ENCODE data around the gene HILPDA. TPM values are rescaled to one million over a fixed set of nuclear protein-coding genes. Genes with fewer than 3 reads are reported as not detected.
"Not testable (repeated sequence)": the region's sequence is repeated elsewhere in the genome, so short reads cannot be mapped to it uniquely, and the experiment has no call there.

HILPDA gene
- total RNA-seq, 1 donor from 2014 or later: 8.9 TPM

DNA sequence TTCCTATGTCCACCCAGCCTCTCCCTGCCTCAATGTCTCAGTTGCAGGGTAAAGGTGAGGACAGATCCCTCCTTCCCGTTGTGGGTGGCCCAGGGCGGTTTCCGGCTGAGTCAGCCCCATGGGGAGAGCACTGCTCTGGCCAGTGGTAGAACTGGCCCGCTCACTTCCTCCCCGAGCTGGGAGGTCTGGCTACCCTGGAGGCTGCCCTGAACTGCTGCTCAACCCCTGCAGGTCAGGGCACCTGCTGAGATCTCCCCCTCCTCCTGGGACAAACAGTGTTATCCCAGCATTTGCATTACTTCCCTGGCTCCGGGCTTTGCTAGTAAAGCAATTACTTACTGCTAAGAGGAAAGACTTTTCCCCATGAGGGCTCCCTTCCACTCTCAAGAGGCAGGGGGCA is 24.5 kb upstream of the HILPDA start:
- DNase-seq (ENCODE audit: low read depth in 2 of 2): peak in 1 of 2 donors; percentile 31

GRCh38 chr7:128431754-128432153 is 23.9 kb upstream of the HILPDA start:
- no peak for DNase-seq (ENCODE audit: low read depth in 2 of 2)

- no peak for DNase-seq (ENCODE audit: low read depth in 2 of 2)
These were observed 21.0 kb upstream of the HILPDA start for GRCh38 chr7:128434413-128435326.

- no peak for DNase-seq (ENCODE audit: low read depth in 2 of 2)
These were observed 20.4 kb upstream of the HILPDA start for GRCh38 chr7:128435327-128435686.

GRCh38 chr7:128437426-128438332 is 18.0 kb upstream of the HILPDA start:
- no peak for DNase-seq (ENCODE audit: low read depth in 2 of 2)

DNA sequence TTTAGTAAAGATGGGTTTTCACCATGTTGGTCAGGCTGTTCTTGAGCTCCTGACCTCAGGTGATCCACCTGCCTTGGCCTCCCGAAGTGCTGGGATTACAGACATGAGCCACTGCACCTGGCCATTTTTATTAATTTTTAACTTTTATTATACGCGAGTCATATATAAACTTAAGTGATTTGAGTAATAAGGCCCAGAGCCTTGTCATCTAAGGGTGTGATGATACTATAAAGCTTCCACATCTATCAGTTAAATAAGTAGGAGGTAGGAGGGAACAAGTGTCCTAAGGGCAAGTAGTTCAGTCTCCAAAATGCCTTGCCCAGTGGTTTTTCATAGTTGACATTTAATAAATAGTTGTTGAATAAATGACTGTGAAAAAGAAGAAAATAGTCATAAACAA is 13.3 kb upstream of the HILPDA start:
- no peak for DNase-seq (ENCODE audit: low read depth in 2 of 2)

- DNase-seq (ENCODE audit: low read depth in 2 of 2): no peak
These were observed 11.7 kb upstream of the HILPDA start for GRCh38 chr7:128443831-128444600.

GRCh38 chr7:128446306-128446705 is 9.4 kb upstream of the HILPDA start:
- no peak for DNase-seq (ENCODE audit: low read depth in 2 of 2)

- no peak for DNase-seq (ENCODE audit: low read depth in 2 of 2)
These were observed 7.6 kb upstream of the HILPDA start for GRCh38 chr7:128447941-128448564.

- no peak for DNase-seq (ENCODE audit: low read depth in 2 of 2)
These were observed 6.9 kb upstream of the HILPDA start for GRCh38 chr7:128448751-128449302.

DNA sequence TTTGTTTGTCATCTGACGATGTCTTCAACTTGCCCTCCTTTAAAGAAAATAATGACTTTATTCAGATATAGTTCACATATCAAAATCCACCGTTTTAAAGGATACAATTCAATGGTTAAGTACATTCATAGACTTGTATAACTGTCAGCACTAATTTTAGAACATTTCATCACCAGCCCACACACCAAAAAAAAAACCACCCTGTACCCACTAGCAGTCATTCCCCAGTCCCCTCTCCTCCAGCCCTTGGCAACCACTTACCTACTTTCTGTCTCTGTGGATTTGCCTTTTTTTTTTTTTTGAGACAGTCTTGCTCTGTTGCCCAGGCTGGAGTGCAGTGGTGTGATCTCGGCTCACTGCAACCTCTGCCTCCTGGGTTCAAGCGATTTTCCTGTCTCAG is 5.3 kb upstream of the HILPDA start:
- no peak for DNase-seq (ENCODE audit: low read depth in 2 of 2)

DNA sequence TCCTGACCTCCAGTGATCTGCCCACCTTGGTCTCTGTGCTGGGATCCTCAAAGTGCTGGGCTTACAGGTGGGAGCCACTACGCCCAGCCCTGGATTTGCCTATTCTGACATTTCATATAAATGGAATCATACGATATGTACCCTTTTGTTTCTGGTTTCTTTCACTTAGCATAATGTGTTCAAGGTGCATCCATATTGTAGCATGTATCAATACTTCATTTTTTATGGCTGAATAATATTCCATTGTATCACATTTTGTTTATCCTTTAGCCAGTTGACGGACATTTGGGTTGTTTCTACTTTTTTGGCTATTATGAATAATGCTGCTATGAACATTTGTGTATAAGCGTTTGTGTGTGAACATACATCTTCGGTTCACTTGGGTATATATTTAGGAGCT is 4.8 kb upstream of the HILPDA start:
- DNase-seq (ENCODE audit: low read depth in 2 of 2): no peak

GRCh38 chr7:128452552-128452951 is 3.1 kb upstream of the HILPDA start:
- DNase-seq (ENCODE audit: low read depth in 2 of 2): no peak

GRCh38 chr7:128453836-128454804 is 1.6 kb upstream of the HILPDA start:
- DNase-seq (ENCODE audit: low read depth in 2 of 2): peak; percentile 64 to 72

DNA sequence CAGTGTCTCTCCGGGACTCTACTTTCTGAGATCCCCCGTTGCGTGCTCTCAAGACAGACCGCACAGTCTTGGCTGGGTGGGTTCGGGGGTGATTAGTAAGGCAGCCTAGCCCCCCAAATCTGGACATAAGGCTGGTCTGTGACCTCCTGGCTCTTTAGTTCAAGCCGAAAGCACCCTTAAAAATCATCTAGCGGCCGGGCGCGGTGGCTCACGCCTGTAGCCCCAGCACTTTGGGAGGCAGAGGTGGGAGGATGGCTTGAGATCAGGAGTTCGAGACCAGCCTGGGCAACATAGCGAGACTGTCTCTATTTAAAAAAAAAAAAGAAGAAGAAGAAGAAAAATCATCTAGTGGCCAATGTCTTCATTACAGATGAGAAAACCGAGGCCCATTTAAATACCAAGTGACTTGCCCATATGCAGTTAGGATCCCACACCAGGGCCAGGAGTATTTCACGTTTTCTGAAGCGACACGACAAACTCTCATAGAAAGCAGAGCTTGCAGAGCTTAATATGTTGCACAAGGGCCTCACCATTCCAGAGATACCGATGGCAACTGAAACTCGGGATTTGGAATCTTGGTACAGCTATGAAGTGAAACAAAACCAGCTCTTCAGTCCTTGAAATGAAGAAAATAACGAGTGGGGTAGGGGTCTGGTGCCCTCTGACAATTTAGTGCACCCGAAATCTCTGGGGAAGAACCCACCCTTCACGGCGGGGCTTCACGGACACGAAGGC is 703 bp upstream of the HILPDA start:
- DNase-seq (ENCODE audit: low read depth in 2 of 2): peak in 1 of 2 donors; percentile 20

DNA sequence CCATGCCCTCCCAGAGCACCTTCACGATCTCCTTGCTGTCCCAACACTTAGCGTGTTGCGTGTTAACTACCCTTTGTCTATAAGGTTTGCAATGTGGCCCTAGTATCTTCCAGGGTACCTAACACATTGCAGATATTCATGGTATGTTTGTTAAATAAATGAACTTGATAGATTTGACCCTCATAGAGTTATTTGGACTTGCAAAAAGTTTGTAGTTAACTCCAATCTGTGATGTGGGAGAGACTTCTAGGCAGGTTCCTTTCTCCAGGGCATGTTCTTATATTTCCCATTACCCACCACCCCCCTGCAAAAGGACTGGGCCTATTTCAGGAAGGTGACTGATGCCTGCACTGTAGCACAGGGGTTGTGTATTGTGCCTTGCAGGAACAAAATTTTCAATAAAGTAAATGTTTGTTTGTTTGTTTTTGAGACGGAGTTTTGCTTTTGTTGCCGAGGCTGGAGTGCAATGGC is 612 bp downstream of the HILPDA start:
- peak in 1 of 2 donors; percentile 5 for DNase-seq (ENCODE audit: low read depth in 2 of 2)

DNA sequence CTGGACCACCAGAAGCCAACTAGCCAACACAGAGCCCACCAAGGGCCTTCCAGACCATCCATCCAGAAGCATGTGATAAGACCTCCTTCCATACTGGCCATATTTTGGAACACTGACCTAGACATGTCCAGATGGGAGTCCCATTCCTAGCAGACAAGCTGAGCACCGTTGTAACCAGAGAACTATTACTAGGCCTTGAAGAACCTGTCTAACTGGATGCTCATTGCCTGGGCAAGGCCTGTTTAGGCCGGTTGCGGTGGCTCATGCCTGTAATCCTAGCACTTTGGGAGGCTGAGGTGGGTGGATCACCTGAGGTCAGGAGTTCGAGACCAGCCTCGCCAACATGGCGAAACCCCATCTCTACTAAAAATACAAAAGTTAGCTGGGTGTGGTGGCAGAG is 1.7 kb downstream of the HILPDA start:
- not testable (repeated sequence) for DNase-seq (ENCODE audit: low read depth in 2 of 2)

GRCh38 chr7:128458956-128459355 is 3.3 kb downstream of the HILPDA start:
- DNase-seq (ENCODE audit: low read depth in 2 of 2): no peak

GRCh38 chr7:128459394-128459878 is 3.8 kb downstream of the HILPDA start:
- DNase-seq (ENCODE audit: low read depth in 2 of 2): peak; percentile 77 to 81

All from lung microvascular endothelial cell (primary cell).